ENCODE data around the gene PITX3.

GRCh38 chr10:102268375-102268888, 27.1 kb upstream of the PITX3 start:
- no peak for TF ChIP-seq EZH2 (IDR thresholded peaks at IDR 0.05; ENCODE audit: insufficient read depth, poor library complexity, severe bottlenecking)
- no peak for TF ChIP-seq EZH2phosphoT487 (IDR thresholded peaks at IDR 0.05; ENCODE audit: insufficient read depth, low read depth)

All from GM23248 (cell line).